GM12864 (cell line): ENCODE measurements around the gene RPL38.

Experiments used
- DNase-seq: peaks from one replicate; pipeline ENCODE4 v3.0.0-alpha.2; 2011; ENCODE audit warnings: low read depth
- H3K4me3 ChIP-seq: 2 replicates; pipeline ENCODE4 v1.5.1; 2011; ENCODE audit warnings: mild to moderate bottlenecking, low read depth, low read length, control low read depth
- CTCF ChIP-seq: IDR thresholded peaks from 2 replicates; pipeline ENCODE4 v1.5.1; 2011; ENCODE audit warnings: low read depth, mild to moderate bottlenecking, moderate library complexity, low read length, control low read depth, inconsistent platforms; ENCODE audit errors: missing control alignments

RPL38 gene

GRCh38 chr17:74160656-74161502, 42.6 kb upstream of the RPL38 start:
- no peak for TF ChIP-seq CTCF
- H3K4me3 ChIP-seq, result no peak overlapping the region
- DNase-seq, result no peak

- no peak for DNase-seq
- no peak overlapping the region for H3K4me3 ChIP-seq
- no peak for TF ChIP-seq CTCF
Observed at GRCh38 chr17:74161503-74161875, 42.0 kb upstream of the RPL38 start.

GRCh38 chr17:74163271-74163821, 40.1 kb upstream of the RPL38 start:
- DNase-seq, result no peak
- H3K4me3 ChIP-seq, result no peak overlapping the region
- TF ChIP-seq CTCF, result no peak

- no peak for DNase-seq
- no peak overlapping the region for H3K4me3 ChIP-seq
- TF ChIP-seq CTCF, result no peak
Observed at GRCh38 chr17:74163836-74164235, 39.6 kb upstream of the RPL38 start.

GRCh38 chr17:74164446-74165045, 38.9 kb upstream of the RPL38 start:
- DNase-seq, result no peak
- no peak for TF ChIP-seq CTCF
- no peak overlapping the region for H3K4me3 ChIP-seq

GRCh38 chr17:74165797-74166365, 37.6 kb upstream of the RPL38 start:
- no peak overlapping the region for H3K4me3 ChIP-seq

More at GRCh38 chr17:74165797-74166365, 37.6 kb upstream of the RPL38 start:
- TF ChIP-seq CTCF, result no peak
- DNase-seq, result no peak
